Middle frontal gyrus (tissue), 1 donor: ENCODE results near the gene PDZD8.
"Not testable (repeated sequence)": the region's sequence is repeated elsewhere in the genome, so short reads cannot be mapped to it uniquely, and the experiment has no call there.

Experiments
- DNase-seq: peaks from one replicate; pipeline ENCODE4 v3.0.0-alpha.2; 2015; ENCODE audit warnings: low spot score; ENCODE audit errors: extremely low spot score

PDZD8 gene

GRCh38 chr10:117299435-117299834 is 75.8 kb downstream of the PDZD8 start:
- no peak for DNase-seq

GRCh38 chr10:117298219-117298618 is 77.0 kb downstream of the PDZD8 start:
- DNase-seq, result no peak

GRCh38 chr10:117294735-117295134 is 80.5 kb downstream of the PDZD8 start:
- no peak for DNase-seq

GRCh38 chr10:117294039-117294645 is 81.1 kb downstream of the PDZD8 start:
- no peak for DNase-seq

- DNase-seq, result not testable (repeated sequence)
These were observed 84.4 kb downstream of the PDZD8 start for GRCh38 chr10:117290872-117291271.

- no peak for DNase-seq
These were observed 90.3 kb downstream of the PDZD8 start for GRCh38 chr10:117284716-117285494.

GRCh38 chr10:117277675-117278074 is 97.6 kb downstream of the PDZD8 start:
- no peak for DNase-seq

GRCh38 chr10:117275121-117275520 is 100.1 kb downstream of the PDZD8 start:
- DNase-seq, result no peak

- no peak for DNase-seq
These were observed 100.7 kb downstream of the PDZD8 start for GRCh38 chr10:117274509-117274908.

- DNase-seq, result no peak
These were observed 101.3 kb downstream of the PDZD8 start for GRCh38 chr10:117273980-117274379.

- no peak for DNase-seq
These were observed 102.8 kb downstream of the PDZD8 start for GRCh38 chr10:117272195-117273076.

GRCh38 chr10:117271427-117271826 is 103.8 kb downstream of the PDZD8 start:
- DNase-seq, result no peak

- DNase-seq, result no peak
These were observed 106.3 kb downstream of the PDZD8 start for GRCh38 chr10:117268907-117269306.

GRCh38 chr10:117268258-117268657 is 107.0 kb downstream of the PDZD8 start:
- no peak for DNase-seq

- no peak for DNase-seq
These were observed 108.4 kb downstream of the PDZD8 start for GRCh38 chr10:117266812-117267211.

GRCh38 chr10:117266400-117266799 is 108.8 kb downstream of the PDZD8 start:
- no peak for DNase-seq

- no peak for DNase-seq
These were observed 110.5 kb downstream of the PDZD8 start for GRCh38 chr10:117264782-117265181.

GRCh38 chr10:117262903-117263293 is 112.3 kb downstream of the PDZD8 start:
- DNase-seq, result no peak

GRCh38 chr10:117262291-117262902 is 112.8 kb downstream of the PDZD8 start:
- DNase-seq, result no peak

GRCh38 chr10:117261501-117261900 is 113.7 kb downstream of the PDZD8 start:
- DNase-seq, result no peak

GRCh38 chr10:117260084-117260483 is 115.2 kb downstream of the PDZD8 start:
- DNase-seq, result no peak

- no peak for DNase-seq
These were observed 116.0 kb downstream of the PDZD8 start for GRCh38 chr10:117259279-117259678.
